HepG2 (cell line): ENCODE results near the gene PODXL. TPM values are rescaled to one million over a fixed set of nuclear protein-coding genes. Genes with fewer than 3 reads are reported as not detected.

Experiments
- ATAC-seq: fragments of 200-7000 bp; cut with Tn5 transposase; 3 replicates; pipeline ENCODE4 v1.9.1; 2020; ENCODE audit warnings: mild to moderate bottlenecking, moderate library complexity
- BruUV-seq: library from RNA; stranded (reverse); fragments of 400-500 nt; replicated peaks from 2 replicates; lab custom pipeline; 2021; lab: Mats Ljungman, UMichigan
- CTCF ChIA-PET: fragments of 300-600 bp; formaldehyde crosslinking; extraction: SDS; loops from one replicate; lab custom pipeline; 2021; ENCODE audit warnings: low total read pairs, inconsistent platforms, low intra/inter-chr PET ratio; lab: Yijun Ruan, JAX
- POLR2A ChIA-PET: fragments of 350-600 bp; sonication (Branson Sonifier 250); formaldehyde crosslinking; loops from one replicate; lab custom pipeline; 2020; ENCODE audit warnings: antibody characterized with exemption, inconsistent platforms; lab: Yijun Ruan, JAX
- DNase-seq: peaks from one replicate; pipeline ENCODE4 v3.0.0-alpha.2; 2015; ENCODE audit warnings: low spot score
- FAIRE-seq: peaks from 3 replicates; lab custom pipeline; 2011; peaks lifted over from hg19 to GRCh38; lab: Jason Lieb, UNC
- H2AFZ ChIP-seq: one replicate; pipeline ENCODE4 v1.6.1; 2011; ENCODE audit warnings: low read length, inconsistent platforms
- H3K27ac ChIP-seq: fragments of 300-600 bp; 3 replicates; pipeline ENCODE4 v1.8.0; 2011; ENCODE audit warnings: mixed run types, mild to moderate bottlenecking, mixed read lengths, low read length, inconsistent platforms; ENCODE audit not compliant: insufficient read depth; ENCODE audit errors: extremely low read length
- H3K27me3 ChIP-seq, 2 experiments: fragments of 200-600 bp in 1 of 2; 2 replicates in 1 of 2; 3 replicates in 1 of 2; pipeline versions ENCODE4 v1.6.0 to v1.8.0; 2011; ENCODE audit warnings: low read length in 2 of 2, mild to moderate bottlenecking in 2 of 2, moderate library complexity in 2 of 2, inconsistent platforms in 1 of 2; ENCODE audit not compliant: insufficient read depth in 2 of 2, control insufficient read depth in 1 of 2
- H3K36me3 ChIP-seq, 2 experiments: fragments of 200-600 bp in 1 of 2; replicated peaks in 1 of 2; 2 replicates in 1 of 2; 3 replicates in 1 of 2; pipeline versions ENCODE4 v1.5.1 to v1.8.0; 2011; ENCODE audit warnings: low read length in 2 of 2, inconsistent platforms in 1 of 2; ENCODE audit not compliant: insufficient read depth in 2 of 2, control insufficient read depth in 1 of 2
- H3K4me1 ChIP-seq: 2 replicates; pipeline ENCODE4 v1.5.1; 2012; ENCODE audit warnings: low read length, inconsistent platforms; ENCODE audit not compliant: insufficient read depth
- H3K4me2 ChIP-seq: 2 replicates; pipeline ENCODE4 v1.6.0; 2011; ENCODE audit warnings: low read depth, low read length, inconsistent platforms
- H3K4me3 ChIP-seq, 3 experiments: fragments of 200-600 bp in 1 of 3; sonication (generic), shearing (Covaris generic) in 1 of 3; replicated peaks in 1 of 3; 2 replicates each; pipeline ENCODE4 v1.5.1; 2011 to 2016; ENCODE audit warnings: low read length in 3 of 3, inconsistent platforms in 2 of 3, low read depth in 2 of 3, mild to moderate bottlenecking in 2 of 3, control low read depth in 1 of 3, mixed read lengths in 1 of 3; ENCODE audit not compliant: insufficient read depth in 1 of 3
- H3K79me2 ChIP-seq: one replicate; pipeline ENCODE4 v1.6.1; 2011; ENCODE audit warnings: low read length, inconsistent platforms; ENCODE audit not compliant: insufficient read depth
- H3K9ac ChIP-seq: 2 replicates; pipeline ENCODE4 v1.6.0; 2011; ENCODE audit warnings: mild to moderate bottlenecking, low read depth, low read length, inconsistent platforms; ENCODE audit not compliant: insufficient read depth
- H3K9me3 ChIP-seq: 2 replicates; pipeline ENCODE4 v1.5.1; 2012; ENCODE audit warnings: mild to moderate bottlenecking, low read length
- H4K20me1 ChIP-seq: 2 replicates; pipeline ENCODE4 v1.6.0; 2011; ENCODE audit warnings: inconsistent platforms, mild to moderate bottlenecking, low read length, moderate library complexity; ENCODE audit not compliant: insufficient read depth
- BATF2 ChIP-seq: sonication (generic); formaldehyde crosslinking; IDR thresholded peaks from 2 replicates; pipeline ENCODE4 v1.8.0; 2022; ENCODE audit warnings: mild to moderate bottlenecking, missing genetic modification reagents, moderate library complexity
- BRCA1 ChIP-seq: sonication (generic); formaldehyde crosslinking; IDR thresholded peaks from 2 replicates; pipeline ENCODE4 v1.4.0; 2020; ENCODE audit warnings: missing genetic modification reagents
- FLYWCH1 ChIP-seq: sonication (generic); formaldehyde crosslinking; IDR thresholded peaks from 2 replicates; pipeline ENCODE4 v1.8.1; 2023; ENCODE audit warnings: mild to moderate bottlenecking, missing genetic modification reagents
- HNRNPUL1 ChIP-seq: fragments of 200-400 bp; formaldehyde crosslinking; IDR thresholded peaks from 2 replicates; pipeline ENCODE4 v1.6.1; 2017; ENCODE audit warnings: low read depth, mild to moderate bottlenecking, low read length, moderate library complexity
- HOXA7 ChIP-seq: sonication (generic); formaldehyde crosslinking; IDR thresholded peaks from 2 replicates; pipeline ENCODE4 v1.8.1; 2022; ENCODE audit warnings: mild to moderate bottlenecking, missing genetic modification reagents, moderate library complexity
- ISL2 ChIP-seq: sonication (generic); formaldehyde crosslinking; IDR thresholded peaks from 2 replicates; pipeline ENCODE4 v1.5.0; 2020; ENCODE audit warnings: missing genetic modification reagents
- MAFK ChIP-seq, 2 experiments: IDR thresholded peaks in 1 of 2; conservative IDR thresholded peaks in 1 of 2; 2 replicates each; pipeline ENCODE4 v1.6.1; 2011; ENCODE audit warnings: improper control_type of control experiment in 2 of 2, low read length in 2 of 2
- MLX ChIP-seq: IDR thresholded peaks from 2 replicates; pipeline ENCODE4 v1.6.1; 2016
- PAWR ChIP-seq: sonication (generic); formaldehyde crosslinking; IDR thresholded peaks from 2 replicates; pipeline ENCODE4 v1.4.0; 2020; ENCODE audit warnings: missing genetic modification reagents, mild to moderate bottlenecking, borderline replicate concordance
- PHF5A ChIP-seq: IDR thresholded peaks from one replicate; pipeline ENCODE4 v1.6.1; 2018; ENCODE audit warnings: low read depth, missing genetic modification reagents; ENCODE audit not compliant: unreplicated experiment
- REL ChIP-seq: sonication (generic); formaldehyde crosslinking; conservative IDR thresholded peaks from 2 replicates; pipeline ENCODE4 v1.8.0; 2022; ENCODE audit warnings: mild to moderate bottlenecking, missing genetic modification reagents, moderate library complexity
- SAP130 ChIP-seq: IDR thresholded peaks from 2 replicates; pipeline ENCODE4 v1.6.1; 2016; ENCODE audit warnings: low read depth
- SP1 ChIP-seq, 2 experiments: fragments of 450-650 bp in 1 of 2; sonication (generic) in 1 of 2; formaldehyde crosslinking in 1 of 2; IDR thresholded peaks; 2 replicates each; pipeline versions ENCODE4 v1.4.0 to v1.6.1; 2016 to 2020; ENCODE audit warnings: missing genetic modification reagents in 1 of 2
- THAP9 ChIP-seq: sonication (generic); formaldehyde crosslinking; IDR thresholded peaks from 2 replicates; pipeline ENCODE4; 2020; ENCODE audit warnings: missing genetic modification reagents, mild to moderate bottlenecking, borderline replicate concordance
- ZBTB14 ChIP-seq: sonication (generic); formaldehyde crosslinking; IDR thresholded peaks from 2 replicates; pipeline ENCODE4 v1.4.0; 2020; ENCODE audit warnings: missing genetic modification reagents
- ZBTB2 ChIP-seq: sonication (generic); formaldehyde crosslinking; IDR thresholded peaks from 2 replicates; pipeline ENCODE4 v1.8.0; 2022; ENCODE audit warnings: low read depth, missing genetic modification reagents
- ZNF720 ChIP-seq: sonication (generic); formaldehyde crosslinking; IDR thresholded peaks from 2 replicates; pipeline ENCODE4 v1.4.0; 2020; ENCODE audit warnings: missing genetic modification reagents
- WGBS: methylation state at CpG from one replicate; pipeline ENCODE4 v1.1.6; 2017; ENCODE audit warnings: low lambda C conversion rate; 5-methylcytosine and 5-hydroxymethylcytosine counted together
- in situ Hi-C: cut with HindIII; loops from 2 replicates; pipeline ENCODE4 v1.10.0; 2017; ENCODE audit warnings: low pct_unique_long_range_greater_than_20kb; ENCODE audit not compliant: extremely low pct_ligation_motif_present
- intact Hi-C: fragments of 100-400 bp; cut with micrococcal nuclease; formaldehyde crosslinking; loops from one replicate; pipeline ENCODE4 v1.10.0; 2022; ENCODE audit not compliant: unreplicated experiment
- polyA plus RNA-seq, 8 experiments: library from polyadenylated mRNA; depleted of rRNA in 3 of 8; stranded (reverse) in 7 of 8; unstranded in 1 of 8; fragments of >200 nt; fragmentation: Illumina TruSeq in 4 of 8; extraction: Trizol in 4 of 8; gene quantifications; 2 replicates each; pipeline versions ENCODE4 v1.2.1 to v1.2.3, GENCODE V29; 2011 to 2016; ENCODE audit warnings: low read depth in 4 of 8, missing spikeins in 1 of 8, mixed read lengths in 1 of 8; ENCODE audit not compliant: insufficient read depth in 1 of 8
- total RNA-seq, 5 experiments: library from RNA; depleted of rRNA; stranded (reverse); fragments of >200 nt; fragmentation: Illumina TruSeq; extraction: Trizol; gene quantifications; 2 replicates each; pipeline ENCODE4 v1.2.3, GENCODE V29; 2016; ENCODE audit warnings: low read depth in 1 of 5

PODXL gene
- total and polyA plus RNA-seq, 2 of the 13 experiments (the other 11 are each of a cell fraction or from before 2014, with no cell fraction given): 0.22 to 0.54 TPM

- ChIA-PET CTCF (no interaction called here), POLR2A (no interaction called here)
- intact Hi-C loops: no loop called here
- no peak for ATAC-seq
- H3K4me3 ChIP-seq: no peak overlapping the region
- no peaks in the 10 kb centered on the region for H3K79me2 ChIP-seq
- peaks cover 2 to 15% of the 10 kb centered on the region in 2 experiments; a peak in 2 of 5 replicates for H3K27me3 ChIP-seq
- no peak for DNase-seq
- no peak for TF ChIP-seq BATF2 (CRISPR knock-in tag)
- no peak for TF ChIP-seq ZNF720
- TF ChIP-seq MAFK (conservative IDR thresholded peaks at IDR 0.05 in 1 of 2, IDR thresholded peaks at IDR 0.05 in 1 of 2; ENCODE audit: low read length in 2 of 2): no peak
- no peak for TF ChIP-seq ISL2 (CRISPR knock-in tag)
- TF ChIP-seq REL (CRISPR knock-in tag): no peak
- TF ChIP-seq HNRNPUL1: no peak
- no peak for TF ChIP-seq SP1 (IDR thresholded peaks at IDR 0.05)
- TF ChIP-seq SP1 (CRISPR knock-in tag; IDR thresholded peaks at IDR 0.05): no peak
- no peak for TF ChIP-seq ZBTB14
- no peak for TF ChIP-seq BRCA1 (CRISPR knock-in tag)
- TF ChIP-seq MLX: no peak
- TF ChIP-seq FLYWCH1 (CRISPR knock-in tag): no peak
- TF ChIP-seq PHF5A (CRISPR knock-in tag): no peak
- no peak for TF ChIP-seq HOXA7 (CRISPR knock-in tag)
- no peak for TF ChIP-seq SAP130 (CRISPR knock-in tag)
- no peak for TF ChIP-seq PAWR (CRISPR knock-in tag)
- no peak for TF ChIP-seq THAP9
- no peak for TF ChIP-seq ZBTB2 (CRISPR knock-in tag)
- H4K20me1 ChIP-seq: no peaks in the 10 kb centered on the region
- no peaks in the 10 kb centered on the region for H3K9me3 ChIP-seq
- no TSS peak for BruUV-seq
- WGBS: 30% methylated on average over 4 of the region's 4 CpGs
- H3K4me2 ChIP-seq: no peak overlapping the region
- H3K36me3 ChIP-seq: no peaks in the 10 kb centered on the region
- in situ Hi-C loops: no loop called here
- no peak overlapping the region for H3K27ac ChIP-seq
- H2AFZ ChIP-seq: no peak overlapping the region
- no peaks in the 10 kb centered on the region for H3K4me1 ChIP-seq
- no peak for FAIRE-seq
- no peak overlapping the region for H3K9ac ChIP-seq
Observed at GRCh38 chr7:131595699-131596098, 39.3 kb upstream of the PODXL start.
